OCI-LY3 (cell line): Measurements from ENCODE around the gene OR4F15.

ENCODE experiments used
- CTCF ChIP-seq: fragments of 200-600, 300-600 bp; sonication (generic); IDR thresholded peaks from 2 replicates; pipeline ENCODE4 v1.5.1; 2014; ENCODE audit warnings: antibody characterized with exemption, low read length, low read depth
- EZH2phosphoT487 ChIP-seq: fragments of 200-600 bp; shearing (Covaris generic); IDR thresholded peaks from 2 replicates; pipeline ENCODE4 v1.6.1; 2018; ENCODE audit warnings: antibody characterized with exemption, mixed run types, low read depth

GRCh38 chr15:101808201-101808600 is 3.8 kb upstream of the OR4F15 start:
- TF ChIP-seq CTCF (no peak), EZH2phosphoT487 (no peak)
